Fibroblast of skin of right quadriceps (primary cell): ENCODE measurements around the gene UGT1A10.

Experiments
- DNase-seq: peaks from one replicate; pipeline ENCODE4 v3.0.0-alpha.2; 2013

The UGT1A10 gene

DNA sequence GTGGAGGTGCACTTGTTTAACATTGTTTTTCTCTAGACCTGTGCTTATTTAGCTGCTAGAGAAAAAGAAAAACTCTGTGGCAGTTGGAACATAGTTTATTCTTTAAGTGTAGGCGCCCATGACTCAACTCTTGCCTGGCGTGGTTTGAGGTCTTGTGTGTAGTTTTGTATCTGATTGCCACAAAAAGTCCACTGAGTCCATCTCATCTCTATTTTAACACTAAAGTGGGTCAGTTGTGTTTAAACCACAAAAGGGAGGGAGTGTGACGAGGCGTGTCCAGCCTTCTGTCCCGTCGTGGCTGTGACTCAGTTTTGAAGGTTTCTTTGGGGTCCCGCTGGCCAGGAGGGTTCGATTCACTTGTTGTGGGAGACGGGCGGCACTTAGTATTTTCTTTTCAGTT, 20.2 kb downstream of the UGT1A10 start:
- DNase-seq = no peak

- no peak for DNase-seq
These were observed 22.4 kb downstream of the UGT1A10 start for GRCh38 chr2:233658610-233659009.

GRCh38 chr2:233663911-233664310, 27.7 kb downstream of the UGT1A10 start:
- DNase-seq = no peak

DNA sequence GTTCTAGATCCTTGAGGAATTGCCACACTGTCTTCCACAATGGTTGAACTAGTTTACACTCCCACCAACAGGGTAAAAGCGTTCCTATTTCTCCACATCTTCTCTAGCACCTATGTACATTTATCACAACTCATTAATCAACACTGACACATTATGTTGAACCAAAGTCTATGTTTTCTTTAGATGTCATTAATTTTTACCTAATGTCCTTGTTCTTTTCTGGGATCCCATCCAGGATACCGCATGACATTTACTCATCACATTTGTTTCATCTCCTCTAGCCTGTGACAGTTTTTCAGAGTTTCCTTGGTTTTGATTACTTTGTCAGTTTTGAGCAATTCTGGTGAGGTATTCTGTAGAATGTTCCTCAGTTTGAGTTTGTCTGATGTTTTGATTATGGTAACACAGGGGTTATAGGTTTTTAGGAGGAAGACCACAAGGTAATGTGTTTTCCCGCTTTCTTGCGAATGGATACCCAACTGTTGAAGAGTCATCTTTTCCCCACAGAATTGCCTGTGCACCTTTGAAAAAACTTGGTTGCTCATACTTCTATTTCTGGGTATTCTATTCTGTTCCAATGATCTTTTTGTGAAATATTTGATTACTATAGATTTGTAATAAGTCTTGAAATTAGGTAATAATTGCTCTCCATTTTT, 32.5 kb downstream of the UGT1A10 start:
- DNase-seq = no peak

DNA sequence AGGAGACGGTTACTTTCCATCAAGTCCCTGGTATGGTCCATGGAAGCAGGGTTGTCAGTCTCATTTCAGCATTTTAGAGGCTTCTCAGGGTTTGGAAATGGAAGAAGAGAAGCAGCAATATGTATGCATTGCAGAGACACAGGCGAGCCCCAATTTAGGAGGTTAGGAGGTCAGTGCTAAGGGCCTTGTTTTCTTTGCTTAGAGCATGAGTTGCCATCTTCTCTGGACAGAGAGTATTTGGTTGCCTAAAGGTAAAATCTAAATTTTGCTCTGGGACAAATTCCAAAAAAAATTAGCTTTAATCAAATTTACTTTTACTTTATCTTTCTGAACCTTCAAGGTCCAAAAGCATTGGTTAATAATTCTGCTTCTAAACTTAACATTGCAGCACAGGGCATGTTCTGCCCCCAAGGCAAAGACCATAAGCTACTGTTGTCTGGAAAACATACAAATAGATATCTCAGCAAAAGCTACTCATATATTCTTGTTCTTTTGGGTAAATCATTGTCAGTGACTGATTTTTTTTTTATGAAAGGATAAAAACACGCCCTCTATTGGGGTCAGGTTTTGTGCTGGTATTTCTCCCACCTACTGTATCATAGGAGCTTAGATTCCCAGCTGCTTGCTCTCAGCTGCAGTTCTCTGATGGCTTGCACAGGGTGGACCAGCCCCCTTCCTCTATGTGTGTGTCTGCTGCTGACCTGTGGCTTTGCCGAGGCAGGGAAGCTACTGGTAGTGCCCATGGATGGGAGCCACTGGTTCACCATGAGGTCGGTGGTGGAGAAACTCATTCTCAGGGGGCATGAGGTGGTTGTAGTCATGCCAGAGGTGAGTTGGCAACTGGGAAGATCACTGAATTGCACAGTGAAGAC, 35.3 kb downstream of the UGT1A10 start, which contains the start of gene UGT1A9:
Gene UGT1A9 (plus strand): TSS at position 609 of the 872 bp plus-strand sequence. CDS start 37 bp downstream, at position 646.
- DNase-seq = no peak

DNA sequence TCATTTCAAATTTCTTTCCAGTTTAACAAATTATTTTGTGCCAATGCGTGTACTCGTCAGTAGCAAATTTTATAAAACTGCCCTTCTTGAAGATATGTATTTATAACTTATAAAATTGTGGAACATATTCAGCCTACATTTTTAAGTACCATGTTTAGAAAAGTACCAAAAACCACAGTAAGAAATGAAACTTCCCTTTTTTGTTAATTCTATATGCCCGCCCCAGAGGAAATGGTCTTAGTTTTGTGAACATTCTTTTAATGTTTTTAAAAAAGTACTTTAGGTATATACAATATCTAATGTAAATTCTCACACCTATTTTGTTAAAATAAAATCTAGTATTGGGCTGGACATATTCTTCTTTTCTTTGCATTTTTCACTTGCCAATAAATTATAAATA, 36.6 kb downstream of the UGT1A10 start:
- DNase-seq = no peak

DNA sequence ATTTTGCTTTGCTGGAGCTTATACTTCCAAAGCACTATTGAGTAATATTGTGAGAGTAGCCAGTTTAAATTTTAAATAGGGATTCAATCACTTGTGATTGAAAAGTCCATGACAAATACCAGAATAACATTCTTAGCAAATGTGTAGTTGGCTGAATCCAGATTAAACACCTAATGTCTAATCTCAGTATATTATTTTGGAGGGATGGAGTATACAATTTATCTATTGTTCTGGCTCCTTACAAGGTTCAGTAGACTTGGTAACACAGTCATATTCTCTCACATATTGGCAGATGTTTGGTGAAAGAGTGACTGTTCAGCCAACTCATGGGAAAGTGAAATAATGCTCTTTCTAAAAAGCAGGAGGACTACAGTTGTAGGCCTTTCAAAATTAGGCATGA, 37.6 kb downstream of the UGT1A10 start:
- DNase-seq = no peak

- no peak for DNase-seq
These were observed 38.1 kb downstream of the UGT1A10 start for GRCh38 chr2:233674314-233674713.

GRCh38 chr2:233674995-233675394, 38.7 kb downstream of the UGT1A10 start:
- DNase-seq = no peak

GRCh38 chr2:233676046-233676445, 39.8 kb downstream of the UGT1A10 start:
- no peak for DNase-seq

DNA sequence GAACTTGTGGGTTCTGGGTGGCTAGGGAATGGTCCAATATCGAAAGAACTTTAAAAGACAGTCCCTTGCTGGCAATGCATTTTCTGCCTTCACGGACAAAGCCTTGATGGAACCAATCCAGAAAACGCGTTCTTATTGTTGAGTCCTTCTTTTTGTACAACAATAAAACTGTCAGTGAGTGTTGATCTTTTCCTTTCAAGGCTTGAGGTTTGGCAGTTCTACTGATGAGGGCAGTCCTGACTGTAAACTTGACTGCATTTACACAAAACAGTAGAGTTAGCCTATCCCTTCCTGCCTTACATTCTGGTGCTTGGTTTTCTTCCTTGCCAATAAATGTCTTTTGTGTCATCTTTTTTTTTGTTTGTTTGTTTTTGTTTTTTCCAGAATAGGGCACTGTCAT, 42.9 kb downstream of the UGT1A10 start:
- no peak for DNase-seq

DNA sequence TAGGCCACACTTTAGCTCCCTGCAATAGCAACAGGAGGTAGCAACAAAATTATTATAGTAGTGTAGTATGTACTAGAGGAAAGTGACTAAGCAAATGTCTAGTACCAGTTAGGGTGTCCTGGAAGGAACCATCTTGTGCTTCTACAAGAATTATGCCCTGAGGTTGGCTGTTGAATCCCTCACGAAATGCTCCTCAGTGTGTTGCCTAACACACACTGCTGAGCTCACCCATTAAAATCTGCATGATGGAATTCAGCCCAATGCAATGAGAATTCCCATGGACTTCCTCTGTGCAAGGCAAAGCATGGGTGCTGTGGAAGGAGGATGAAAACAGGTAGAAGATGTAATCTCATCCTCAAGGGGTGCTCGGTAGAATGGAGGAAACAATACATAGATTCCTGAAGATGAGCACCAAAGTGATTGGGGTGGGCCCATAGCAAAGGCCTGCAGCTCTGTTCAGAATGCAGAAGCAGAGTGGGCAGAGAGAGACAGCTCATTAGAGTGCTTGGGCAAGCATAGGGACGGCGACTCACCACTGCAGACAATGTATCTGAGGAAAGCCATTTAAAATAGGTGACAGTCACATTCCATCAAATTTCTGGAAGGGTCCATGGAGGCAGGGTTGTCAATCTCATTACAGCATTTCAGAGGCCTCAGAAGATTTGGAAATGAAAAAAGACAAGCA, 44.3 kb downstream of the UGT1A10 start:
- DNase-seq = no peak

- no peak for DNase-seq
These were observed 45.4 kb downstream of the UGT1A10 start, which contains the start of gene UGT1A7 for GRCh38 chr2:233681521-233682099. UGT1A7 (plus strand) TSS chr2:233681901; CDS start chr2:233681938, 37 bp downstream.

DNA sequence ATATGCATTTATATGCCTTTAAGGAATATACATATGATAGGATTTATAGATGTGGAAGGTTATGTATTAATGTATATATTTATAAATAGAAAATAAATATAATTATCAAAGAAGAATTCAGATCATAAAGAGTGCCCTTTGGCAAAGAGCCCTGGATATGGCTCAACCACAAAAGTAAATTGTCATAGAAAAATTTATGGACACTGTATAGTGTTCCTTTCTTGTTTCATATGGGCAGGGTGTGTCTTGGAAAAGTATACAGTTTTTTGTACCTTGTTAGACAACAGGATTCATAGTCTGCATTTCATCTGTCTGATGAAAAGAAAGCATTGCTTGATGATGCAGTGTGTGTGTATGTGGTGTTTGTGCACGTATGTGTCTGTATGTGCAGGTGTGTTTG, 48.4 kb downstream of the UGT1A10 start:
- no peak for DNase-seq

DNA sequence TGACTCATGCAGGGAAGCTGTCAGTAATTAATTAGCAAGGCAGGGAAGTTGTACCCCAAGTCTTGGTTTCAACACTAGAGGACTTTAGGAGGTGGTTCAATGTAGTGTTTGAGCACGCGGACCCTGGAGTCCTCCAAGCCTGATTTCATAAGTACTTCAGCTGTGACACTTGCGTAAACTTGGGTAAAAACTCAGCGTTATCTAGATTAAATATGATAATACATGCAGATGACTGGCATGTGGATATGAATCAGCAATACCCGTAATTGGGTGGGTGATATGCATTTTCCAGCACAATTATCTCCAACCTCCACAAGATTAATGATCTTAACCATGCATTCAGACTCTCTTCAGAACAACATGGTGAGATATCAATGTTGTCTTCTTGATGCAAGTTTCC, 50.7 kb downstream of the UGT1A10 start:
- DNase-seq = no peak

DNA sequence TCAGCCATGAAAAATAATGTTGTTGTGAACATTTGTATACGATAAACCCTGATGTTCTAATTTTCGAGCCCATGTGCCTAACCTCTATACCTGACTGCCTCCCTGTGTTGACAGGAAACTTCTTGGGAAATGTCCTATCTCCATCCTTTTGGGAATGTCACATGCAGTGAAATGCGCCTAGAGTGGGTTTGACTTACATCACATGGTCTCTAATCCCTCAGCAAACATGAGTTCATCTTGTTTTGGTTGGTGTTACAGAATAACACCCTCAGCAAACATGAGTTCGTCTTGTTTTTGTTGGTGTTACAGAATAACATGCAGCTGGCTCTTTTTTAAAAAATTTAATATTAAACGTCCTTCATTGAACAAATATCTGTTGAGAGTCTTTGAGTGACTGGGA, 52.1 kb downstream of the UGT1A10 start:
- DNase-seq = no peak

DNA sequence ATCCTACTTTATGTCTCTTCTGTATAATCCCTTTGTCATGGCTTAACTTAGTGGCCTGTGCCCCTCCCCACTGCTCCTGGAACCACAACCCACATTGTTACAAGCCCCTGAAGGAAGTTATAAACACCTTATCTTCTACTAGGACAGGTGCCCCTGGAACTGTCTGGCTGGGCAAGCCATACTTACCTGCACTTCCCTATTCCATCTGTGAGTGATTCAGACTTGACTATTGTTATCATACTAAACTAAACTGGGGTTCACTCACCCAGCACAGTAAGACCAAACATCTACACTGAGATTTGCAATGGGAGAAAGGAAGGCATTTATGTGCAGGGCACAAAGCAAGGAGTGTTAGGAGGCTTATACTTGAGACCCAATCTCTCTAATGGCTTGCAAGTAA, 52.8 kb downstream of the UGT1A10 start:
- DNase-seq = no peak

DNA sequence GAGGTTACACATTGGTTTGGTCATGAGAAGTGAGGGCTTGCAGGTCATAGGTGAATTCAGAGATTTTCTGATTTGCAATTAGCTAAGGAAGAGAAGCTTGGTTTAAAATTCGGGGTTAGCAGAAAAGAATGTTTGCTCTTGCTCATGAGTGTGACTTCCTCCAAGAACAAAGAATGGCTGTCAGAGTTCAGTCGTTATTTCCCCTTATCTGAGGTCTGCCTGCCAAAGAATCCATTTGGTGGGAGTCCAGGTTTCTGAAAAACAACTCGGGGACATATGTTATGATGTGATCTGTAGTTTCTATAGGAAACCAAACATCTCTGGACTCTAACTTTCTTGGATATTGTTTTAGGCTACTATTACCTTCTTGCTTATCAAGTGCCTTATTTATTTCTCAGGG, 53.3 kb downstream of the UGT1A10 start:
- no peak for DNase-seq

- no peak for DNase-seq
These were observed 54.2 kb downstream of the UGT1A10 start for GRCh38 chr2:233690444-233690843.

- DNase-seq = no peak
These were observed 55.5 kb downstream of the UGT1A10 start for GRCh38 chr2:233691443-233692433.

DNA sequence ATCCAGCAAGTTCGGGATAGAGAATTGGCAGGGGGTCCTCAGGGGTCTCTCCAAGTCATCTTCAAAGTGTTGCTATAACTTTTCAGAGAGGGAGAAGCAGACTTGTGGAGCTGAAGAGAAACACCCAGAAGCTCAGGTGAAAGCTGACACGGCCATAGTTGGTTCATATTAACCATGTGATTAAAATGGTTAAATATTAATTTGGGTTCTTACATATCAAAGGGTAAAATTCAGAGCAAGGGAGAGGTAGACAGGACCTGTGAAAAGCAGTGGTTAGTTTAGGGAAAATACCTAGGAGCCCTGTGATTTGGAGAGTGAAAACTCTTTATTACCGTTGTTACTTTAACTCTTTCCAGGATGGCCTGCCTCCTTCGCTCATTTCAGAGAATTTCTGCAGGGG, 56.4 kb downstream of the UGT1A10 start, which contains the start of gene UGT1A6:
Gene UGT1A6 (plus strand): TSS at position 243 of the 400 bp plus-strand sequence. CDS start 115 bp downstream, at position 358.
- DNase-seq = no peak

- no peak for DNase-seq
These were observed 57.7 kb downstream of the UGT1A10 start for GRCh38 chr2:233693963-233694362.
